PC-9 (cell line): ENCODE measurements around the gene ZBED4. TPM values are rescaled to one million over a fixed set of nuclear protein-coding genes. Genes with fewer than 3 reads are reported as not detected.

Source experiments
- BruUV-seq: library from RNA; stranded (reverse); fragments of 400-500 nt; replicated peaks from 2 replicates; lab custom pipeline; 2021; lab: Mats Ljungman, UMichigan
- CTCF ChIA-PET: fragments of 300-600 bp; sonication (Branson Sonifier 250); formaldehyde crosslinking; loops from one replicate; lab custom pipeline; 2022; ENCODE audit warnings: antibody characterized with exemption; lab: Charles Lee
- POLR2A ChIA-PET: fragments of 300-600 bp; sonication (Branson Sonifier 250); formaldehyde crosslinking; loops from one replicate; lab custom pipeline; 2022; ENCODE audit warnings: antibody characterized with exemption; ENCODE audit not compliant: unreplicated experiment; lab: Charles Lee
- DNase-seq, 2 experiments: peaks; one replicate each; pipeline versions ENCODE4 v3.0.0 to v3.0.0-alpha.2; 2015 to 2022; ENCODE audit warnings: mixed read lengths in 1 of 2
- H2AFZ ChIP-seq: fragments of 200-600 bp; sonication (generic); 2 replicates; pipeline ENCODE4 v1.8.1; 2017; ENCODE audit warnings: antibody characterized with exemption
- H3F3A ChIP-seq: fragments of 200-600 bp; sonication (generic); 2 replicates; pipeline ENCODE4 v1.8.1; 2017; ENCODE audit warnings: antibody characterized with exemption, mild to moderate bottlenecking, low read depth; ENCODE audit not compliant: insufficient read depth
- H3K27ac ChIP-seq: fragments of 200-600 bp; sonication (generic); 2 replicates; pipeline ENCODE4 v1.6.1; 2016; ENCODE audit warnings: mixed run types
- H3K27me3 ChIP-seq: fragments of 200-600 bp; sonication (generic); 2 replicates; pipeline ENCODE4 v1.6.1; 2016; ENCODE audit warnings: low read depth, mixed run types; ENCODE audit not compliant: insufficient read depth
- H3K36me3 ChIP-seq: fragments of 200-600 bp; sonication (generic); 2 replicates; pipeline ENCODE4 v1.6.1; 2016; ENCODE audit warnings: low read depth, mixed run types
- H3K4me1 ChIP-seq: fragments of 200-600 bp; sonication (generic); replicated peaks from 2 replicates; pipeline ENCODE4 v1.6.1; 2016; ENCODE audit warnings: mixed run types; ENCODE audit not compliant: insufficient read depth
- H3K4me2 ChIP-seq: fragments of 200-600 bp; sonication (generic); 2 replicates; pipeline ENCODE4 v1.6.1; 2017; ENCODE audit warnings: mixed run types
- H3K4me3 ChIP-seq: fragments of 200-600 bp; sonication (generic); 2 replicates; pipeline ENCODE4 v1.6.1; 2016; ENCODE audit warnings: mixed run types
- H3K79me2 ChIP-seq: fragments of 200-600 bp; sonication (generic); 2 replicates; pipeline ENCODE4 v1.6.1; 2017; ENCODE audit warnings: low read depth, mixed run types
- H3K9me2 ChIP-seq: fragments of 200-600 bp; sonication (generic); 2 replicates; pipeline ENCODE4 v1.8.1; 2017; ENCODE audit warnings: mild to moderate bottlenecking; ENCODE audit not compliant: insufficient read depth
- H3K9me3 ChIP-seq: fragments of 200-600 bp; sonication (generic); 2 replicates; pipeline ENCODE4 v1.8.1; 2016; ENCODE audit warnings: low read depth; ENCODE audit not compliant: insufficient read depth
- H4K20me1 ChIP-seq: fragments of 200-600 bp; sonication (generic); 2 replicates; pipeline ENCODE4 v1.8.1; 2017; ENCODE audit not compliant: insufficient read depth
- EZH2 ChIP-seq: fragments of 200-600 bp; sonication (generic); IDR thresholded peaks from 2 replicates; pipeline ENCODE4 v1.8.0; 2017; ENCODE audit warnings: antibody characterized with exemption, low read depth
- intact Hi-C: fragments of 100-400 bp; cut with micrococcal nuclease; formaldehyde crosslinking; loops from one replicate; pipeline ENCODE4 v1.10.0; 2022; ENCODE audit not compliant: unreplicated experiment
- total RNA-seq: library from RNA; stranded (reverse); gene quantifications from 2 replicates; pipeline ENCODE4 v1.2.3, GENCODE V29; 2021
- TF ChIP-seq, protein P1 (sequence below): fragments of 200-600 bp; sonication (generic); conservative IDR thresholded peaks from 2 replicates; pipeline ENCODE4 v1.6.1; 2017; ENCODE audit warnings: mixed run types, antibody characterized with exemption, mild to moderate bottlenecking, moderate library complexity

ZBED4 gene
- total RNA-seq, 1 experiment from 2014 or later, result 21.4 TPM

DNA sequence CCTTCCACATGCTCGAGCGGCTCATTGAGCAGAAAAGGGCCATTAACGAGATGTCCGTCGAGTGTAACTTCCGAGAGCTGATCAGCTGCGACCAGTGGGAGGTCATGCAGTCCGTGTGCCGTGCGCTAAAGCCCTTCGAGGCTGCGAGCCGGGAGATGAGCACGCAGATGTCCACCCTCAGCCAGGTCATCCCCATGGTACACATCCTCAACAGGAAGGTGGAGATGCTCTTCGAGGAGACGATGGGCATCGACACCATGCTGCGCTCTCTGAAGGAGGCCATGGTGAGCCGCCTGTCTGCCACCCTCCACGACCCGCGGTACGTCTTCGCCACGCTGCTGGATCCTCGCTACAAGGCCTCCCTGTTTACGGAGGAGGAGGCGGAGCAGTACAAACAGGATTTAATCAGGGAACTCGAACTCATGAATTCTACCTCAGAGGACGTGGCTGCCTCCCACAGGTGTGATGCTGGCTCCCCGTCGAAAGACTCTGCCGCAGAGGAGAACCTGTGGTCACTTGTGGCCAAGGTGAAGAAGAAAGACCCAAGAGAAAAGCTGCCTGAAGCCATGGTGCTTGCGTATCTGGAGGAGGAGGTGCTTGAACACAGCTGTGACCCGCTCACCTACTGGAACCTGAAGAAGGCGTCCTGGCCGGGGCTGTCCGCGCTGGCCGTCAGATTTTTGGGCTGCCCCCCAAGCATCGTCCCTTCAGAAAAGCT lies 32.9 kb downstream of the ZBED4 start:
- H3K36me3 ChIP-seq, result peaks cover 31% of the 10 kb centered on the region

DNA sequence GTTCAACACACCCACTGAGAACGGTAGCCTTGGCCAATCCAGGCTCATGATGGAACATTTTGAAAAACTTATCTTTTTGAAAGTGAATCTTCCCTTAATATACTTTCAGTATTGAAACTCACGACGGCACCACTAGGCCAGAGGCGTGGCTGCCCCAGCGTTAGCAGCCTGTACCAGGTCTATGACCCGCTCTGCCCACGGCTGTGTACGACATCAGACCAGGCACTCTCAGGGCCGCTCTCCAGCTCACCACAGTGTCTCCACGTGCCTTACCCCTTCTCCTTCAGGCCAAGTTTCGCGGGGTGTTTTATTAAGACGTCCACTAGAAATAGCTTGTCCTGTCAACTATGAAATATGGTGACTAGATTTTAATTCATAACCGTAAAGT lies 33.4 kb downstream of the ZBED4 start:
- Histone ChIP-seq H3F3A (0 out of 2 replicates have a peak, but pooled peaks cover 8% of the 10 kb centered on the region), H3K4me2 (no peak overlapping the region), H3K27ac (no peak overlapping the region), H4K20me1 (peaks cover 27% of the 10 kb centered on the region), H3K4me3 (no peak overlapping the region), H2AFZ (no peak overlapping the region), H3K36me3 (peaks cover 34% of the 10 kb centered on the region), H3K9me3 (no peaks in the 10 kb centered on the region), H3K27me3 (no peaks in the 10 kb centered on the region), H3K4me1 (no peaks in the 10 kb centered on the region), H3K79me2 (peaks cover 2% of the 10 kb centered on the region; the same call in 1 of the 2 replicates), H3K9me2 (no peaks in the 10 kb centered on the region)
- BruUV-seq, result no TSS peak
- intact Hi-C loops, result no loop called here
- TF ChIP-seq, protein P1, sequence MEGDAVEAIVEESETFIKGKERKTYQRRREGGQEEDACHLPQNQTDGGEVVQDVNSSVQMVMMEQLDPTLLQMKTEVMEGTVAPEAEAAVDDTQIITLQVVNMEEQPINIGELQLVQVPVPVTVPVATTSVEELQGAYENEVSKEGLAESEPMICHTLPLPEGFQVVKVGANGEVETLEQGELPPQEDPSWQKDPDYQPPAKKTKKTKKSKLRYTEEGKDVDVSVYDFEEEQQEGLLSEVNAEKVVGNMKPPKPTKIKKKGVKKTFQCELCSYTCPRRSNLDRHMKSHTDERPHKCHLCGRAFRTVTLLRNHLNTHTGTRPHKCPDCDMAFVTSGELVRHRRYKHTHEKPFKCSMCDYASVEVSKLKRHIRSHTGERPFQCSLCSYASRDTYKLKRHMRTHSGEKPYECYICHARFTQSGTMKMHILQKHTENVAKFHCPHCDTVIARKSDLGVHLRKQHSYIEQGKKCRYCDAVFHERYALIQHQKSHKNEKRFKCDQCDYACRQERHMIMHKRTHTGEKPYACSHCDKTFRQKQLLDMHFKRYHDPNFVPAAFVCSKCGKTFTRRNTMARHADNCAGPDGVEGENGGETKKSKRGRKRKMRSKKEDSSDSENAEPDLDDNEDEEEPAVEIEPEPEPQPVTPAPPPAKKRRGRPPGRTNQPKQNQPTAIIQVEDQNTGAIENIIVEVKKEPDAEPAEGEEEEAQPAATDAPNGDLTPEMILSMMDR, result no peak
- TF ChIP-seq EZH2, result no peak
- ChIA-PET POLR2A (no interaction called here), CTCF (no interaction called here)
- DNase-seq, result no peak

More for the DNA sequence above, 32.9 kb downstream of the ZBED4 start:
- no peaks in the 10 kb centered on the region for H3K27me3 ChIP-seq
- H3K9me2 ChIP-seq, result no peaks in the 10 kb centered on the region
- intact Hi-C loops, result no loop called here
- H2AFZ ChIP-seq, result no peak overlapping the region
- H4K20me1 ChIP-seq, result peaks cover 31% of the 10 kb centered on the region
- DNase-seq, result no peak
- no peaks in the 10 kb centered on the region for H3K9me3 ChIP-seq
- H3K79me2 ChIP-seq, result peaks cover 8% of the 10 kb centered on the region; the same call in 1 of the 2 replicates
- H3K4me3 ChIP-seq, result no peak overlapping the region
- BruUV-seq, result no TSS peak
- H3F3A ChIP-seq, result 0 out of 2 replicates have a peak, but pooled peaks cover 6% of the 10 kb centered on the region
- H3K4me1 ChIP-seq, result no peaks in the 10 kb centered on the region
- no peak overlapping the region for H3K4me2 ChIP-seq
- ChIA-PET POLR2A (no interaction called here), CTCF (no interaction called here)
- no peak overlapping the region for H3K27ac ChIP-seq
- TF ChIP-seq EZH2, result no peak
- TF ChIP-seq, protein P1, result no peak

DNA sequence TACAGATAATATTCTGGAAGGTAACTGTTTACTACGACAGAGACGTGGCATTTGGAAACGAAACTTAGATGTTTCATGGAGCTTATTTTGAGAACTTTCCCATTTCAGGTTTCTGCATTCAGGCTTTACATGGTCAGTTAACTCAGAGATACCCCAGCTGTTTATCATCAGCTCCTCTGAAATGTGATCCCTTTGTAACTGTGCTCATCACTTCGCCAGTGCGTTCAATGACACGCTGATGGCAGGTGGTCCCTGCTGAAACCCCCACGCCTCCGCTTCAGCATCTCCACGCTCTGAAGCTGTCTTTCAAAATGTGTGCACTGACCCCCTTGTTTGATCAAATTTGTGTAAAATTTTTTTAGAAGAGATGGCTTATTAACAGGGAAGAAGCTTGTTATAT lies 34.1 kb downstream of the ZBED4 start:
- Histone ChIP-seq H3K79me2 (no peaks in the 10 kb centered on the region), H3K27me3 (no peaks in the 10 kb centered on the region), H3K4me2 (no peak overlapping the region), H3F3A (0 out of 2 replicates have a peak, but pooled peaks cover 8% of the 10 kb centered on the region), H3K27ac (no peak overlapping the region), H3K9me3 (no peaks in the 10 kb centered on the region), H2AFZ (no peak overlapping the region), H3K4me3 (no peak overlapping the region), H4K20me1 (peaks cover 24% of the 10 kb centered on the region), H3K36me3 (peaks cover 34% of the 10 kb centered on the region), H3K4me1 (no peaks in the 10 kb centered on the region), H3K9me2 (no peaks in the 10 kb centered on the region)
- POLR2A ChIA-PET, result no interaction called here
- no peak for TF ChIP-seq EZH2
- TF ChIP-seq, protein P1, result no peak
- BruUV-seq, result no TSS peak
- no peak for DNase-seq
- intact Hi-C loops, result no loop called here
- CTCF ChIA-PET, result no interaction called here
